ENCODE results near the gene TRIP10.
"Not testable (repeated sequence)": the region's sequence is repeated elsewhere in the genome, so short reads cannot be mapped to it uniquely, and the experiment has no call there.

Gene TRIP10

GRCh38 chr19:6767357-6768235, 28.1 kb downstream of the TRIP10 start, which contains the start of gene SH2D3A:
Gene SH2D3A, minus strand, starts transcription at chr19:6767435. Its CDS starts 3,687 bp downstream, at chr19:6763748.
- no peak within 1 kb of the TSS for H3K4me3 ChIP-seq (ENCODE audit: control insufficient read depth, low read depth, low read length)
- no peak for TF ChIP-seq CTCF (IDR thresholded peaks at IDR 0.05; ENCODE audit: control insufficient read depth, insufficient read depth, low read depth, low read length, missing control alignments)

GRCh38 chr19:6768236-6768785, 28.8 kb downstream of the TRIP10 start:
- TF ChIP-seq CTCF (IDR thresholded peaks at IDR 0.05; ENCODE audit: control insufficient read depth, insufficient read depth, low read depth, low read length, missing control alignments), result no peak
- DNase-seq (ENCODE audit: low read depth), result no peak
- H3K4me3 ChIP-seq (ENCODE audit: control insufficient read depth, low read depth, low read length), result no peak overlapping the region

More at GRCh38 chr19:6767357-6768235, 28.1 kb downstream of the TRIP10 start, which contains the start of gene SH2D3A:
- DNase-seq (ENCODE audit: low read depth), result no peak

- no peak overlapping the region for H3K4me3 ChIP-seq (ENCODE audit: control insufficient read depth, low read depth, low read length)
- TF ChIP-seq CTCF (IDR thresholded peaks at IDR 0.05; ENCODE audit: control insufficient read depth, insufficient read depth, low read depth, low read length, missing control alignments), result peak; percentile 23
- DNase-seq (ENCODE audit: low read depth), result no peak
Observed at GRCh38 chr19:6769006-6769619, 29.6 kb downstream of the TRIP10 start.

- not testable (repeated sequence) for DNase-seq (ENCODE audit: low read depth); H3K4me3 ChIP-seq (ENCODE audit: control insufficient read depth, low read depth, low read length)
Observed at GRCh38 chr19:6771648-6772027, 32.2 kb downstream of the TRIP10 start.

GRCh38 chr19:6772028-6772865, 32.8 kb downstream of the TRIP10 start, which contains the start of gene VAV1:
Gene VAV1, plus strand, starts transcription at chr19:6772708. Its CDS starts 100 bp downstream, at chr19:6772808.
- DNase-seq (ENCODE audit: low read depth), result no peak
- no peak within 1 kb of the TSS for H3K4me3 ChIP-seq (ENCODE audit: control insufficient read depth, low read depth, low read length)
- no peak for TF ChIP-seq CTCF (IDR thresholded peaks at IDR 0.05; ENCODE audit: control insufficient read depth, insufficient read depth, low read depth, low read length, missing control alignments)

GRCh38 chr19:6772866-6773322, 33.4 kb downstream of the TRIP10 start:
- TF ChIP-seq CTCF (IDR thresholded peaks at IDR 0.05; ENCODE audit: control insufficient read depth, insufficient read depth, low read depth, low read length, missing control alignments), result no peak
- no peak overlapping the region for H3K4me3 ChIP-seq (ENCODE audit: control insufficient read depth, low read depth, low read length)
- no peak for DNase-seq (ENCODE audit: low read depth)
